GM23248 (cell line): Measurements from ENCODE around the gene CENPT.

Experiments used
- EZH2 ChIP-seq: fragments of 200-600 bp; sonication (generic); IDR thresholded peaks from 2 replicates; pipeline ENCODE4 v1.6.1; 2018; ENCODE audit warnings: antibody characterized with exemption, mild to moderate bottlenecking; ENCODE audit not compliant: insufficient read depth, poor library complexity, severe bottlenecking
- EZH2phosphoT487 ChIP-seq: fragments of 200-600 bp; sonication (generic); IDR thresholded peaks from 2 replicates; pipeline ENCODE4 v1.6.1; 2018; ENCODE audit warnings: antibody characterized with exemption, moderate library complexity, mild to moderate bottlenecking, low read depth; ENCODE audit not compliant: insufficient read depth

DNA sequence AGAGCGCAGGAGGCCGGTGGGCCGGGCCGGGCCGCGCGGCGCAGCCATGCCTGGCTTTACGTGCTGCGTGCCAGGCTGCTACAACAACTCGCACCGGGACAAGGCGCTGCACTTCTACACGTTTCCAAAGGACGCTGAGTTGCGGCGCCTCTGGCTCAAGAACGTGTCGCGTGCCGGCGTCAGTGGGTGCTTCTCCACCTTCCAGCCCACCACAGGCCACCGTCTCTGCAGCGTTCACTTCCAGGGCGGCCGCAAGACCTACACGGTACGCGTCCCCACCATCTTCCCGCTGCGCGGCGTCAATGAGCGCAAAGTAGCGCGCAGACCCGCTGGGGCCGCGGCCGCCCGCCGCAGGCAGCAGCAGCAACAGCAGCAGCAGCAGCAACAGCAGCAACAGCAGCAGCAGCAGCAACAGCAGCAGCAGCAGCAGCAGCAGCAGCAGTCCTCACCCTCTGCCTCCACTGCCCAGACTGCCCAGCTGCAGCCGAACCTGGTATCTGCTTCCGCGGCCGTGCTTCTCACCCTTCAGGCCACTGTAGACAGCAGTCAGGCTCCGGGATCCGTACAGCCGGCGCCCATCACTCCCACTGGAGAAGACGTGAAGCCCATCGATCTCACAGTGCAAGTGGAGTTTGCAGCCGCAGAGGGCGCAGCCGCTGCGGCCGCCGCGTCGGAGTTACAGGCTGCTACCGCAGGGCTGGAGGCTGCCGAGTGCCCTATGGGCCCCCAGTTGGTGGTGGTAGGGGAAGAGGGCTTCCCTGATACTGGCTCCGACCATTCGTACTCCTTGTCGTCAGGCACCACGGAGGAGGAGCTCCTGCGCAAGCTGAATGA, 4.8 kb downstream of the CENPT start:
- TF ChIP-seq EZH2phosphoT487 = no peak
- TF ChIP-seq EZH2 = no peak
